Osteoblast (primary cell): Measurements from ENCODE around the gene AUNIP. TPM values are rescaled to one million over a fixed set of nuclear protein-coding genes. Genes with fewer than 3 reads are reported as not detected.

Source experiments
- DNase-seq: peaks from one replicate; pipeline ENCODE4 v3.0.0; 2011; ENCODE audit warnings: low spot score, mixed read lengths; ENCODE audit not compliant: insufficient read length; ENCODE audit errors: missing footprints
- H2AFZ ChIP-seq: 2 replicates; pipeline ENCODE4 v1.6.0; 2011; ENCODE audit warnings: mild to moderate bottlenecking, low read length
- H3K27ac ChIP-seq: 2 replicates; pipeline ENCODE4 v1.5.1; 2011; ENCODE audit warnings: mild to moderate bottlenecking, low read depth, low read length, moderate library complexity
- H3K27me3 ChIP-seq: 2 replicates; pipeline ENCODE4 v1.6.0; 2012; ENCODE audit warnings: mild to moderate bottlenecking, control low read depth, inconsistent platforms, low read length, moderate library complexity; ENCODE audit not compliant: insufficient read depth
- H3K36me3 ChIP-seq: 2 replicates; pipeline ENCODE4 v1.5.1; 2011; ENCODE audit warnings: mild to moderate bottlenecking, low read length, control low read depth, moderate library complexity; ENCODE audit not compliant: insufficient read depth
- H3K4me1 ChIP-seq: 2 replicates; pipeline ENCODE4 v1.5.1; 2011; ENCODE audit warnings: mild to moderate bottlenecking, low read length, control low read depth, moderate library complexity; ENCODE audit not compliant: insufficient read depth
- H3K4me2 ChIP-seq: 2 replicates; pipeline ENCODE4 v1.6.0; 2011; ENCODE audit warnings: mild to moderate bottlenecking, low read length; ENCODE audit not compliant: insufficient read depth
- H3K4me3 ChIP-seq: fragments of 200-600 bp; sonication (generic); 3 replicates; pipeline ENCODE4 v1.5.1; 2012; ENCODE audit warnings: mild to moderate bottlenecking, low read length, inconsistent platforms; ENCODE audit not compliant: insufficient read depth
- H3K79me2 ChIP-seq: 2 replicates; pipeline ENCODE4 v1.6.0; 2012; ENCODE audit warnings: mild to moderate bottlenecking, low read length, control low read depth, inconsistent platforms; ENCODE audit not compliant: insufficient read depth
- H3K9me3 ChIP-seq: 2 replicates; pipeline ENCODE4 v1.5.1; 2011; ENCODE audit warnings: low read depth, low read length, control low read depth
- H4K20me1 ChIP-seq: 2 replicates; pipeline ENCODE4 v1.6.0; 2012; ENCODE audit warnings: mild to moderate bottlenecking, low read length, control low read depth; ENCODE audit not compliant: insufficient read depth
- total RNA-seq: library from RNA; depleted of rRNA; stranded (reverse); fragments of >200 nt; gene quantifications from 2 replicates; pipeline ENCODE4 v1.2.3, GENCODE V29; 2012
- TF ChIP-seq, protein P1 (sequence below): IDR thresholded peaks from 2 replicates; pipeline ENCODE4 v1.5.1; 2011; ENCODE audit warnings: mild to moderate bottlenecking, low read depth, low read length, moderate library complexity; ENCODE audit errors: extremely low read depth

Gene AUNIP
- total RNA-seq, 1 donor = 0.72 TPM

DNA sequence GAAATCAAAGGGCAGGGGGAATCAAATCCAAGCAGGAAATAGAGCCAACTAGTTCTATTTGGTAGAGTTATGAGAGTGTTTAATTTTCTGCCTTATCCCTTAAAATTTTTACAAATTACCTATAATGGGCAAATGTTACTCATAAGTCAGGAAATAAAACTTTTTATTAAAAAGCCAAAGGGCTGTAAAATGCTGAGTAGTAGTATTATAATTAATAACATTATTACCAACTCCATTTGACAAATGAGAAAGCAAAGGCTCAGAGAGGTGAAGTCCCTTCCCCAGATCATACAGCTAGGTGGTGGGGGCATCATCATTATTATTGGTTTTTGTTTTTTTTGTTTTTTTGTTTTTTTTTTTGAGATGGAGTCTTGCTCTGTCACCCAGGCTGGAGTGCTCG, 55.9 kb downstream of the AUNIP start:
- H3K79me2 ChIP-seq = peaks cover 34% of the 10 kb centered on the region
- H3K27me3 ChIP-seq = no peaks in the 10 kb centered on the region
- no peak overlapping the region for H3K27ac ChIP-seq
- peaks cover 19% of the 10 kb centered on the region for H4K20me1 ChIP-seq
- H3K36me3 ChIP-seq = peaks cover 18% of the 10 kb centered on the region
- H3K4me1 ChIP-seq = peaks cover 40% of the 10 kb centered on the region
- H3K9me3 ChIP-seq = no peaks in the 10 kb centered on the region
- H3K4me3 ChIP-seq = no peak overlapping the region
- no peak overlapping the region for H2AFZ ChIP-seq
- H3K4me2 ChIP-seq = no peak overlapping the region
- no peak for DNase-seq
- TF ChIP-seq, protein P1, sequence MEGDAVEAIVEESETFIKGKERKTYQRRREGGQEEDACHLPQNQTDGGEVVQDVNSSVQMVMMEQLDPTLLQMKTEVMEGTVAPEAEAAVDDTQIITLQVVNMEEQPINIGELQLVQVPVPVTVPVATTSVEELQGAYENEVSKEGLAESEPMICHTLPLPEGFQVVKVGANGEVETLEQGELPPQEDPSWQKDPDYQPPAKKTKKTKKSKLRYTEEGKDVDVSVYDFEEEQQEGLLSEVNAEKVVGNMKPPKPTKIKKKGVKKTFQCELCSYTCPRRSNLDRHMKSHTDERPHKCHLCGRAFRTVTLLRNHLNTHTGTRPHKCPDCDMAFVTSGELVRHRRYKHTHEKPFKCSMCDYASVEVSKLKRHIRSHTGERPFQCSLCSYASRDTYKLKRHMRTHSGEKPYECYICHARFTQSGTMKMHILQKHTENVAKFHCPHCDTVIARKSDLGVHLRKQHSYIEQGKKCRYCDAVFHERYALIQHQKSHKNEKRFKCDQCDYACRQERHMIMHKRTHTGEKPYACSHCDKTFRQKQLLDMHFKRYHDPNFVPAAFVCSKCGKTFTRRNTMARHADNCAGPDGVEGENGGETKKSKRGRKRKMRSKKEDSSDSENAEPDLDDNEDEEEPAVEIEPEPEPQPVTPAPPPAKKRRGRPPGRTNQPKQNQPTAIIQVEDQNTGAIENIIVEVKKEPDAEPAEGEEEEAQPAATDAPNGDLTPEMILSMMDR = no peak

DNA sequence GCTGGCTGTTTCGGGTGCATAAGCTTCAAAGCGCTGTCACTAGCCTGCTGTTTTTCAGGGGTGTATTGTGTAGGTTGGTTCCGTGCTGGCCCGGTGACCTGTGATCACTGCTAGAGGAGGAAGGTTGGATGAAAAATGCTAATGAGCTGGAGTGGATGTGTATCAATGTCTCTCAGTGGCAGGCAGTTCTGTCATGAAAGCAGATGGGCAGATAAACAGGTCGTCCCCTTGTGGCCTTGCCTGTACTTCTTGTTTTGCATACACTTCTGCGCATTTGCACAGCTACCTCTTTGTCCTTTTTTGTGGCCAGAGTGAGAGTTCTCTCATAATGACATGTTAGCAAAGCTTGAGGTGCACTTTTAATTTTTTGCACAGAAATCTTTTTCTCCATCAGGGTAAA, 56.3 kb downstream of the AUNIP start:
- no peaks in the 10 kb centered on the region for H3K9me3 ChIP-seq
- peaks cover 19% of the 10 kb centered on the region for H4K20me1 ChIP-seq
- H3K4me1 ChIP-seq = peaks cover 40% of the 10 kb centered on the region
- H3K27ac ChIP-seq = no peak overlapping the region
- H3K27me3 ChIP-seq = no peaks in the 10 kb centered on the region
- TF ChIP-seq, protein P1 = no peak
- H3K4me2 ChIP-seq = no peak overlapping the region
- no peak overlapping the region for H3K4me3 ChIP-seq
- DNase-seq = peak; percentile 78
- H2AFZ ChIP-seq = no peak overlapping the region
- peaks cover 34% of the 10 kb centered on the region for H3K79me2 ChIP-seq
- H3K36me3 ChIP-seq = peaks cover 16% of the 10 kb centered on the region

DNA sequence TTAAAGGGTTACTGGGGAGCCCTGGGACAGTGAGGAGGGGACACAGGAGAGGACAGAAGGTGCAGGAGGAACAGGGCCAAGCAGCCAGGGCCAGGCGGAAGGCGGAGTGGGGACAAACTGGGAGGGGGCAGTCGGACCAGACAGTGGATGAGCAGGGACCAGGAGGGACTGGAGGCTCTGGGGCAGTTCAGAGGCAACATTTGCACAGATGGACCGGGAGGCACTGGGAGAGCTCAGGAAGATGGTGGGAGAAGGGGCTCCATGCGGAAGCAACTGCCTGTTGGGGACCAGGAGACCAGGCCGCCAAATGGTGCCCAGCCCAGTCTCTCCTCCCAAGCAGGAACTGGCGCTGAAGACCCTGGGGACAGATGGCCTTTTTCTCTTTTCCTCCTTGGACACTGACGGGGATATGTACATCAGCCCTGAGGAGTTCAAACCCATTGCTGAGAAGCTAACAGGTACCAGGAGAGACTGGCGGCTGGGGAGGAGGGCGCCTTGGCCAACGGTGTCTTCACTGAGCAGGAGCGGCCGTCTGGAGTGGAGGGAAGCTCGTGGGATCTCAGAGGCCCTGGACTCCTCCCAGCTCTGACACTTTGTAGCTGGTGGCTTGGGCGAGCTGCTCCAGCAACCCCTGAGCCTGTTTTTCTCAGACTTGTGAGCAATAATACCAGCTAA, 58.4 kb downstream of the AUNIP start:
- peak; percentile 91 for DNase-seq
- Histone ChIP-seq H3K4me1 (peaks cover 32% of the 10 kb centered on the region), H3K27me3 (no peaks in the 10 kb centered on the region), H2AFZ (peak overlapping the region; percentile 72), H3K27ac (peak overlapping the region; percentile 23), H4K20me1 (peaks cover 7% of the 10 kb centered on the region), H3K4me2 (peak overlapping the region; percentile 82), H3K9me3 (no peaks in the 10 kb centered on the region), H3K79me2 (peaks cover 34% of the 10 kb centered on the region), H3K4me3 (peak overlapping the region; percentile 79), H3K36me3 (peaks cover 11% of the 10 kb centered on the region)
- TF ChIP-seq, protein P1 = no peak

DNA sequence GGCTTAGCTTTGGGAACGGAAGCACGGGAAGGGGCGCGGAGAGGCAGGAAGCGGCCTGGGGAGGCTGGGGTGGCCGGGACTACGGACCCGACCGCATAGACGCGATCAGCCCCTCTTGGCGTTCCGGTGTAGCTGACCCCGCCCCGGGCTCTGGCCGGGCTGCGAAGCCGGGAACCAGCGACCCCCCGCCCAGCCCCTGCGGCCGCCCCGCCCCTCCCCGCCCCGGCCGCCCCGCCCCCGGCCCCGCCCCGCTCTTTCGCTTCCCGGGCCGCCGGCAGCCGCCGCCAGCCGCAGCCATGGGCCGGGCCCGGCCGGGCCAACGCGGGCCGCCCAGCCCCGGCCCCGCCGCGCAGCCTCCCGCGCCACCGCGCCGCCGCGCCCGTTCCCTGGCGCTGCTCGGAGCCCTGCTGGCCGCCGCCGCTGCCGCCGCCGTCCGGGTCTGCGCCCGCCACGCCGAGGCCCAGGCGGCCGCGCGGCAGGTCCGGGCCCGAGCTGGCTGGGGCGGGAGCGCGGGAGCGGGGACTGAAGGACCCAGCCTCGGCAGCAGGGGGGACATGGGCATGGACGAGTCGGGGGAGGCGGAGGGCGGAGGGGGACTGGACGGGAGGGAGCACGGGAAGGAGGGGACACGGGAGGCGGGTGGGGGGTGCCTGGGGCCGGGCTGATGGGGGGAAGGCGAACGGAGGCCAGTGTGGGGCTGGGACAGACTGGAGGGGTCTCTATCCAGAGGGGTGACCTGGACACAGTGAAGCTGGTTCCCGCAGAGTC, 59.1 kb downstream of the AUNIP start, which contains the start of gene SELENON:
Gene SELENON, plus strand, starts transcription at position 259 of the 768 bp plus-strand sequence. Its CDS starts 38 bp downstream, at position 297.
- Histone ChIP-seq H3K79me2 (peaks cover 33% of the 10 kb centered on the region), H2AFZ (peak within 1 kb of the TSS; percentile 91), H3K4me2 (peak within 1 kb of the TSS; percentile 82), H3K4me3 (peak within 1 kb of the TSS; percentile 79), H3K4me1 (peaks cover 30% of the 10 kb centered on the region), H3K36me3 (peaks cover 9% of the 10 kb centered on the region), H4K20me1 (peaks cover 7% of the 10 kb centered on the region), H3K27me3 (no peaks in the 10 kb centered on the region), H3K9me3 (no peaks in the 10 kb centered on the region), H3K27ac (peak within 1 kb of the TSS; percentile 23)
- DNase-seq = peak; percentile 98
- TF ChIP-seq, protein P1 = no peak
